Measurements from ENCODE around the gene VPS51. TPM values are rescaled to one million over a fixed set of nuclear protein-coding genes. Genes with fewer than 3 reads are reported as not detected.

Gene VPS51
- total and polyA plus RNA-seq, 2 of the 13 experiments (the other 11 are each of a cell fraction or from before 2014, with no cell fraction given) = 76.3 to 90.6 TPM

DNA sequence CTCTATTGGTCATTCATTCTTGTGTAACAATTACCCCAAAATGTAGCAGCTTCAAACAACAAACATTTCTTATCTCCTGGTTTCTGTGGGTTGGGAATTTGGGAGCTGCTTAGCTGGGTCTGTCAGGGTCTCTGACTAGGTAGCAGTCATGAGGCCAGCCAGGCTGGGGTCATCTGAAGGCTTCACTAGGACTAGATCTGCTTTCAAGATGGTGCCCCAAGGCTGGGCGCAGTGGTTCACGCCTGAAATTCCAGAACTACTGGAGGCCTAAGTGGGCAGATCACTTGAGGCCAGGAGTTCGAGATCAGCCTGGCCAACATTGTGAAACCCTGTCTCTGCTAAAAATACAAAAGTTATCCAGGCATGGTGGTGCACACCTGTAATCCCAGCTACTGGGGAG, 60.9 kb downstream of the VPS51 start:
- no peak for FAIRE-seq
- in situ Hi-C loops (cut with HindIII; ENCODE audit: extremely low pct_ligation_motif_present, low pct_unique_long_range_greater_than_20kb) = no loop called here

DNA sequence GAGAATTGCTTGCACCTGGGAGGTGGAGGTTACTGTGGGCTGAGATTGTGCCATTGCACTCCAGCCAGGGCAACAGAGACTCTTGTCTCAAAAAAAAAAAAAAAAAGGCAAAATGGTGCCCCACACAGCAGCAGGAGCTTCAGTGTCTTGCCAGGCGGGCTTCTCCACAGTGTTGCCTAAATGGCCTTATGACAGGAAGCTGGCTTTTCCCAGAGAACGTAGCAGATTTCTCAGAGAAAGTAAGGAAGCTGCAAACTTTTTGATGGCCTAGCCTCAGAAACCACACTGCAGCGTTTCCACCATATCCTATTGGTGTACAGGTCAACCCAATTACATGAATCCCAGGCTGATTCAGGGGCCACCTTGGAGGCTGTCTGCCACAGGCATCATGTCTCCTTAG, 61.3 kb downstream of the VPS51 start:
- Histone ChIP-seq H3K36me3 (replicated peaks in 1 of 2; ENCODE audit: control insufficient read depth in 1 of 2, insufficient read depth in 2 of 2, low read length in 2 of 2) (no peaks in the 10 kb centered on the region), H3K9me3 (ENCODE audit: low read length) (no peaks in the 10 kb centered on the region), H3K79me2 (ENCODE audit: insufficient read depth, low read length) (no peaks in the 10 kb centered on the region), H4K20me1 (ENCODE audit: insufficient read depth, low read length) (no peaks in the 10 kb centered on the region), H3K4me2 (ENCODE audit: low read depth, low read length) (no peak overlapping the region), H3K27ac (ENCODE audit: extremely low read length, insufficient read depth, low read length) (no peak overlapping the region), H3K4me3 (replicated peaks in 1 of 3; ENCODE audit: insufficient read depth in 1 of 3, low read depth in 2 of 3, low read length in 3 of 3) (no peak overlapping the region), H2AFZ (ENCODE audit: low read length) (no peak overlapping the region), H3K27me3 (ENCODE audit: control insufficient read depth in 1 of 2, insufficient read depth in 2 of 2, low read length in 2 of 2) (no peaks in the 10 kb centered on the region), H3K4me1 (ENCODE audit: insufficient read depth, low read length) (peaks cover 13% of the 10 kb centered on the region), H3K9ac (ENCODE audit: insufficient read depth, low read depth, low read length) (no peak overlapping the region)
- in situ Hi-C loops (cut with HindIII; ENCODE audit: extremely low pct_ligation_motif_present, low pct_unique_long_range_greater_than_20kb) = no loop called here
- FAIRE-seq (no peak), DNase-seq (ENCODE audit: low spot score) (no peak), ATAC-seq (no peak)
- intact Hi-C loops (cut with micrococcal nuclease; ENCODE audit: unreplicated experiment) = no loop called here
- POLR2A ChIA-PET = interaction anchor here (1.8 kb wide), 1 partner anchor 22 kb away, joined by 8 read pairs; no protein-coding TSS in a partner anchor
- WGBS (ENCODE audit: low lambda C conversion rate) = 54% methylated on average over 3 of the region's 3 CpGs
- CTCF ChIA-PET (ENCODE audit: low intra/inter-chr PET ratio, low total read pairs) = no interaction called here
- TF ChIP-seq ZNF780A (CRISPR knock-in tag; IDR thresholded peaks at IDR 0.05) = no peak
- no peak for TF ChIP-seq TOE1 (CRISPR knock-in tag; IDR thresholded peaks at IDR 0.05)
- TF ChIP-seq ZFP1 (CRISPR knock-in tag; IDR thresholded peaks at IDR 0.05) = no peak
- no peak for TF ChIP-seq NCOR1 (IDR thresholded peaks at IDR 0.05; ENCODE audit: borderline replicate concordance, low read length)
- no peak for TF ChIP-seq SKI (IDR thresholded peaks at IDR 0.05; ENCODE audit: partially characterized antibody)
- no peak for TF ChIP-seq TBX2 (CRISPR knock-in tag; IDR thresholded peaks at IDR 0.05; ENCODE audit: borderline replicate concordance)
- TF ChIP-seq ZNF772 (CRISPR knock-in tag; IDR thresholded peaks at IDR 0.05) = no peak
- BruUV-seq (replicated peaks) = no TSS peak

More for the DNA sequence above, 60.9 kb downstream of the VPS51 start:
- no peak overlapping the region for H3K4me3 ChIP-seq (replicated peaks in 1 of 3; ENCODE audit: insufficient read depth in 1 of 3, low read depth in 2 of 3, low read length in 3 of 3)
- H2AFZ ChIP-seq (ENCODE audit: low read length) = no peak overlapping the region
- intact Hi-C loops (cut with micrococcal nuclease; ENCODE audit: unreplicated experiment) = no loop called here
- no peaks in the 10 kb centered on the region for H4K20me1 ChIP-seq (ENCODE audit: insufficient read depth, low read length)
- no peak overlapping the region for H3K4me2 ChIP-seq (ENCODE audit: low read depth, low read length)
- 20% methylated on average over 1 of the region's 3 CpGs for WGBS (ENCODE audit: low lambda C conversion rate)
- POLR2A ChIA-PET = interaction anchor here (1.8 kb wide), 1 partner anchor 22 kb away, joined by 8 read pairs; no protein-coding TSS in a partner anchor
- CTCF ChIA-PET (ENCODE audit: low intra/inter-chr PET ratio, low total read pairs) = no interaction called here
- no TSS peak for BruUV-seq (replicated peaks)
- no peaks in the 10 kb centered on the region for H3K27me3 ChIP-seq (ENCODE audit: control insufficient read depth in 1 of 2, insufficient read depth in 2 of 2, low read length in 2 of 2)
- no peaks in the 10 kb centered on the region for H3K9me3 ChIP-seq (ENCODE audit: low read length)
- H3K27ac ChIP-seq (ENCODE audit: extremely low read length, insufficient read depth, low read length) = no peak overlapping the region
- peaks cover 17% of the 10 kb centered on the region for H3K4me1 ChIP-seq (ENCODE audit: insufficient read depth, low read length)
- no peaks in the 10 kb centered on the region for H3K36me3 ChIP-seq (replicated peaks in 1 of 2; ENCODE audit: control insufficient read depth in 1 of 2, insufficient read depth in 2 of 2, low read length in 2 of 2)
- DNase-seq (ENCODE audit: low spot score) = no peak
- ATAC-seq = no peak
- no peaks in the 10 kb centered on the region for H3K79me2 ChIP-seq (ENCODE audit: insufficient read depth, low read length)
- no peak overlapping the region for H3K9ac ChIP-seq (ENCODE audit: insufficient read depth, low read depth, low read length)
- TF ChIP-seq ZSCAN25 (CRISPR knock-in tag; IDR thresholded peaks at IDR 0.05) = no peak
